Measurements from ENCODE around the gene ADISSP. TPM values are rescaled to one million over a fixed set of nuclear protein-coding genes. Genes with fewer than 3 reads are reported as not detected.

Gene ADISSP
- total RNA-seq, 1 experiment from 2014 or later: 99.4 TPM

DNA sequence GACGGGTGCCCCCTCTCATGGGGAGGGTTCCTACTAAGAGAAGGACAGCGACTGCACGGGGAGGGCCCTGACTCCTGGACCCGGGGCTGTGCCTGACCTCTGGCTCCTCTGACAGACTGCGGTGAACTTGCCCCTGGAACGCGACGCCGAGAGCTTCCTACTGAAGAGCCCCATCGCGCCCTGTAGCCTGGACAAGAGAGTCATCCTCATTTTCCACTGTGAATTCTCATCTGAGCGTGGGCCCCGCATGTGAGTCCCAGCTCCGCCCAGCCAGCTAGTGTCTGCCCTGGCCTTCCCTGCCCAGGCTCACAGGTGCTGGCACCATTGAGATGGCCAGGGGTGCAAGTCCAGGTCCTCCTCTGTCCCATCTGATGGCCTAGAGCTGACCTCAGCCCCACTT is 35.7 kb upstream of the ADISSP start:
- H3K36me3 ChIP-seq (ENCODE audit: control insufficient read depth in 1 of 2, insufficient read depth in 2 of 2, low read length in 2 of 2): peaks cover 31 to 71% of the 10 kb centered on the region in 2 experiments
- ChIA-PET POLR2A (no interaction called here), RAD21 (ENCODE audit: low non-redundant PET in 1 of 2, low total read pairs in 2 of 2, uncharacterized antibody in 2 of 2, unreplicated experiment in 2 of 2) (no interaction called here), CTCF (no interaction called here)
- DNase-seq (ENCODE audit: low read depth, low spot score) (no peak), ATAC-seq (no peak)
- TF ChIP-seq POLR2AphosphoS5 (IDR thresholded peaks at IDR 0.05; ENCODE audit: low read depth, low read length) (no peak), FOSL1 (IDR thresholded peaks at IDR 0.05; ENCODE audit: low read depth) (no peak), TCF7L2 (IDR thresholded peaks at IDR 0.05; ENCODE audit: borderline replicate concordance, extremely low read depth, insufficient read depth, insufficient read length) (no peak), ELF1 (IDR thresholded peaks at IDR 0.05; ENCODE audit: borderline replicate concordance, low read depth) (no peak), EZH2 (IDR thresholded peaks at IDR 0.05) (no peak), ZFX (IDR thresholded peaks at IDR 0.05) (no peak), EGR1 (IDR thresholded peaks at IDR 0.05; ENCODE audit: low read depth) (no peak), RAD21 (IDR thresholded peaks at IDR 0.05; ENCODE audit: low read depth) (no peak), POLR2A (IDR thresholded peaks at IDR 0.05; ENCODE audit: borderline replicate concordance, extremely low read depth, insufficient read depth, insufficient read length) (no peak), SRF (IDR thresholded peaks at IDR 0.05; ENCODE audit: low read depth) (no peak), EZH2phosphoT487 (IDR thresholded peaks at IDR 0.05; ENCODE audit: borderline replicate concordance) (no peak), SP1 (IDR thresholded peaks at IDR 0.05; ENCODE audit: low read depth) (no peak), ZNF274 (IDR thresholded peaks at IDR 0.05; ENCODE audit: low read depth, low read length) (no peak)
- TF ChIP-seq, protein P1, sequence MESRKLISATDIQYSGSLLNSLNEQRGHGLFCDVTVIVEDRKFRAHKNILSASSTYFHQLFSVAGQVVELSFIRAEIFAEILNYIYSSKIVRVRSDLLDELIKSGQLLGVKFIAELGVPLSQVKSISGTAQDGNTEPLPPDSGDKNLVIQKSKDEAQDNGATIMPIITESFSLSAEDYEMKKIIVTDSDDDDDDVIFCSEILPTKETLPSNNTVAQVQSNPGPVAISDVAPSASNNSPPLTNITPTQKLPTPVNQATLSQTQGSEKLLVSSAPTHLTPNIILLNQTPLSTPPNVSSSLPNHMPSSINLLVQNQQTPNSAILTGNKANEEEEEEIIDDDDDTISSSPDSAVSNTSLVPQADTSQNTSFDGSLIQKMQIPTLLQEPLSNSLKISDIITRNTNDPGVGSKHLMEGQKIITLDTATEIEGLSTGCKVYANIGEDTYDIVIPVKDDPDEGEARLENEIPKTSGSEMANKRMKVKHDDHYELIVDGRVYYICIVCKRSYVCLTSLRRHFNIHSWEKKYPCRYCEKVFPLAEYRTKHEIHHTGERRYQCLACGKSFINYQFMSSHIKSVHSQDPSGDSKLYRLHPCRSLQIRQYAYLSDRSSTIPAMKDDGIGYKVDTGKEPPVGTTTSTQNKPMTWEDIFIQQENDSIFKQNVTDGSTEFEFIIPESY (IDR thresholded peaks at IDR 0.05; ENCODE audit: extremely low read depth, insufficient replicate concordance, low read length): no peak
- TF ChIP-seq, protein P2, sequence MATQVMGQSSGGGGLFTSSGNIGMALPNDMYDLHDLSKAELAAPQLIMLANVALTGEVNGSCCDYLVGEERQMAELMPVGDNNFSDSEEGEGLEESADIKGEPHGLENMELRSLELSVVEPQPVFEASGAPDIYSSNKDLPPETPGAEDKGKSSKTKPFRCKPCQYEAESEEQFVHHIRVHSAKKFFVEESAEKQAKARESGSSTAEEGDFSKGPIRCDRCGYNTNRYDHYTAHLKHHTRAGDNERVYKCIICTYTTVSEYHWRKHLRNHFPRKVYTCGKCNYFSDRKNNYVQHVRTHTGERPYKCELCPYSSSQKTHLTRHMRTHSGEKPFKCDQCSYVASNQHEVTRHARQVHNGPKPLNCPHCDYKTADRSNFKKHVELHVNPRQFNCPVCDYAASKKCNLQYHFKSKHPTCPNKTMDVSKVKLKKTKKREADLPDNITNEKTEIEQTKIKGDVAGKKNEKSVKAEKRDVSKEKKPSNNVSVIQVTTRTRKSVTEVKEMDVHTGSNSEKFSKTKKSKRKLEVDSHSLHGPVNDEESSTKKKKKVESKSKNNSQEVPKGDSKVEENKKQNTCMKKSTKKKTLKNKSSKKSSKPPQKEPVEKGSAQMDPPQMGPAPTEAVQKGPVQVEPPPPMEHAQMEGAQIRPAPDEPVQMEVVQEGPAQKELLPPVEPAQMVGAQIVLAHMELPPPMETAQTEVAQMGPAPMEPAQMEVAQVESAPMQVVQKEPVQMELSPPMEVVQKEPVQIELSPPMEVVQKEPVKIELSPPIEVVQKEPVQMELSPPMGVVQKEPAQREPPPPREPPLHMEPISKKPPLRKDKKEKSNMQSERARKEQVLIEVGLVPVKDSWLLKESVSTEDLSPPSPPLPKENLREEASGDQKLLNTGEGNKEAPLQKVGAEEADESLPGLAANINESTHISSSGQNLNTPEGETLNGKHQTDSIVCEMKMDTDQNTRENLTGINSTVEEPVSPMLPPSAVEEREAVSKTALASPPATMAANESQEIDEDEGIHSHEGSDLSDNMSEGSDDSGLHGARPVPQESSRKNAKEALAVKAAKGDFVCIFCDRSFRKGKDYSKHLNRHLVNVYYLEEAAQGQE (IDR thresholded peaks at IDR 0.05; ENCODE audit: low read depth): no peak
- TF ChIP-seq, protein P3, sequence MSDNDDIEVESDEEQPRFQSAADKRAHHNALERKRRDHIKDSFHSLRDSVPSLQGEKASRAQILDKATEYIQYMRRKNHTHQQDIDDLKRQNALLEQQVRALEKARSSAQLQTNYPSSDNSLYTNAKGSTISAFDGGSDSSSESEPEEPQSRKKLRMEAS (IDR thresholded peaks at IDR 0.05): no peak
- TF ChIP-seq, protein P4, sequence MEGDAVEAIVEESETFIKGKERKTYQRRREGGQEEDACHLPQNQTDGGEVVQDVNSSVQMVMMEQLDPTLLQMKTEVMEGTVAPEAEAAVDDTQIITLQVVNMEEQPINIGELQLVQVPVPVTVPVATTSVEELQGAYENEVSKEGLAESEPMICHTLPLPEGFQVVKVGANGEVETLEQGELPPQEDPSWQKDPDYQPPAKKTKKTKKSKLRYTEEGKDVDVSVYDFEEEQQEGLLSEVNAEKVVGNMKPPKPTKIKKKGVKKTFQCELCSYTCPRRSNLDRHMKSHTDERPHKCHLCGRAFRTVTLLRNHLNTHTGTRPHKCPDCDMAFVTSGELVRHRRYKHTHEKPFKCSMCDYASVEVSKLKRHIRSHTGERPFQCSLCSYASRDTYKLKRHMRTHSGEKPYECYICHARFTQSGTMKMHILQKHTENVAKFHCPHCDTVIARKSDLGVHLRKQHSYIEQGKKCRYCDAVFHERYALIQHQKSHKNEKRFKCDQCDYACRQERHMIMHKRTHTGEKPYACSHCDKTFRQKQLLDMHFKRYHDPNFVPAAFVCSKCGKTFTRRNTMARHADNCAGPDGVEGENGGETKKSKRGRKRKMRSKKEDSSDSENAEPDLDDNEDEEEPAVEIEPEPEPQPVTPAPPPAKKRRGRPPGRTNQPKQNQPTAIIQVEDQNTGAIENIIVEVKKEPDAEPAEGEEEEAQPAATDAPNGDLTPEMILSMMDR (IDR thresholded peaks at IDR 0.05 in 2 of 3, conservative IDR thresholded peaks at IDR 0.05 in 1 of 3; ENCODE audit: borderline replicate concordance in 1 of 3, insufficient read depth in 1 of 3, low read depth in 2 of 3, low read length in 2 of 3): no peak
- H3K4me3 ChIP-seq (replicated peaks in 1 of 2; ENCODE audit: low read depth in 1 of 2, low read length in 2 of 2): no peak overlapping the region
- BruUV-seq (replicated peaks): no TSS peak
- intact Hi-C loops (cut with micrococcal nuclease): no loop called here
- H3K27me3 ChIP-seq (ENCODE audit: insufficient read depth, low read length): no peaks in the 10 kb centered on the region
- peak overlapping the region; percentile 100; the same call in 1 of the 2 replicates for H3K27ac ChIP-seq (ENCODE audit: low read depth, low read length)
- H3K4me2 ChIP-seq (ENCODE audit: low read length): no peak overlapping the region
- H3K9me2 ChIP-seq (ENCODE audit: insufficient read depth): no peaks in the 10 kb centered on the region
- peaks cover 55 to 84% of the 10 kb centered on the region in 2 experiments for H3K4me1 ChIP-seq (ENCODE audit: control insufficient read depth in 1 of 2, insufficient read depth in 2 of 2, low read length in 2 of 2)
- peaks cover 48% of the 10 kb centered on the region for H3K79me2 ChIP-seq (ENCODE audit: insufficient read depth, low read length)
- no peak overlapping the region for H2AFZ ChIP-seq (ENCODE audit: low read depth, low read length, poor library complexity, severe bottlenecking)
- H4K20me1 ChIP-seq (ENCODE audit: insufficient read depth): no peaks in the 10 kb centered on the region
- H3K9ac ChIP-seq (ENCODE audit: low read length): no peak overlapping the region
- no peaks in the 10 kb centered on the region for H3K9me3 ChIP-seq (ENCODE audit: control insufficient read depth in 1 of 2, insufficient read depth in 1 of 2, low read depth in 1 of 2, low read length in 2 of 2)

Measured in HCT116 (cell line).